ENCODE results near the gene RALGDS.

RALGDS gene

GRCh38 chr9:133128152-133128551 lies 7.1 kb upstream of the RALGDS start:
- Histone ChIP-seq H3K4me3 (ENCODE audit: low read length) (no peak overlapping the region), H3K9me3 (ENCODE audit: control insufficient read depth, low read length) (no peaks in the 10 kb centered on the region), H3K27me3 (ENCODE audit: control insufficient read depth, insufficient read depth, low read length) (no peaks in the 10 kb centered on the region), H3K36me3 (ENCODE audit: control insufficient read depth, insufficient read depth, low read length) (no peaks in the 10 kb centered on the region), H3K4me1 (ENCODE audit: control insufficient read depth, insufficient read depth, low read length) (peaks cover 66% of the 10 kb centered on the region), H3K9ac (ENCODE audit: low read length) (peak overlapping the region; percentile 0)

- Histone ChIP-seq H3K4me3 (ENCODE audit: low read length) (no peak overlapping the region), H3K4me1 (ENCODE audit: control insufficient read depth, insufficient read depth, low read length) (peaks cover 64% of the 10 kb centered on the region), H3K36me3 (ENCODE audit: control insufficient read depth, insufficient read depth, low read length) (no peaks in the 10 kb centered on the region), H3K9ac (ENCODE audit: low read length) (peak overlapping the region; percentile 27), H3K9me3 (ENCODE audit: control insufficient read depth, low read length) (no peaks in the 10 kb centered on the region), H3K27me3 (ENCODE audit: control insufficient read depth, insufficient read depth, low read length) (no peaks in the 10 kb centered on the region)
These were observed 6.4 kb upstream of the RALGDS start for GRCh38 chr9:133127340-133127981.

GRCh38 chr9:133126697-133127339 lies 5.8 kb upstream of the RALGDS start:
- Histone ChIP-seq H3K9ac (ENCODE audit: low read length) (peak overlapping the region; percentile 27), H3K9me3 (ENCODE audit: control insufficient read depth, low read length) (no peaks in the 10 kb centered on the region), H3K36me3 (ENCODE audit: control insufficient read depth, insufficient read depth, low read length) (no peaks in the 10 kb centered on the region), H3K27me3 (ENCODE audit: control insufficient read depth, insufficient read depth, low read length) (no peaks in the 10 kb centered on the region), H3K4me1 (ENCODE audit: control insufficient read depth, insufficient read depth, low read length) (peaks cover 62% of the 10 kb centered on the region), H3K4me3 (ENCODE audit: low read length) (no peak overlapping the region)

GRCh38 chr9:133125941-133126696 lies 5.1 kb upstream of the RALGDS start:
- H3K9me3 ChIP-seq (ENCODE audit: control insufficient read depth, low read length) = no peaks in the 10 kb centered on the region
- H3K27me3 ChIP-seq (ENCODE audit: control insufficient read depth, insufficient read depth, low read length) = no peaks in the 10 kb centered on the region
- no peak overlapping the region for H3K9ac ChIP-seq (ENCODE audit: low read length)
- H3K4me3 ChIP-seq (ENCODE audit: low read length) = no peak overlapping the region
- no peaks in the 10 kb centered on the region for H3K36me3 ChIP-seq (ENCODE audit: control insufficient read depth, insufficient read depth, low read length)
- H3K4me1 ChIP-seq (ENCODE audit: control insufficient read depth, insufficient read depth, low read length) = peaks cover 62% of the 10 kb centered on the region

GRCh38 chr9:133124907-133125275 lies 3.9 kb upstream of the RALGDS start:
- H3K9ac ChIP-seq (ENCODE audit: low read length) = no peak overlapping the region
- H3K4me1 ChIP-seq (ENCODE audit: control insufficient read depth, insufficient read depth, low read length) = peaks cover 64% of the 10 kb centered on the region
- no peaks in the 10 kb centered on the region for H3K27me3 ChIP-seq (ENCODE audit: control insufficient read depth, insufficient read depth, low read length)

GRCh38 chr9:133124123-133124906 lies 3.3 kb upstream of the RALGDS start:
- no peaks in the 10 kb centered on the region for H3K27me3 ChIP-seq (ENCODE audit: control insufficient read depth, insufficient read depth, low read length)
- H3K9me3 ChIP-seq (ENCODE audit: control insufficient read depth, low read length) = no peaks in the 10 kb centered on the region
- H3K9ac ChIP-seq (ENCODE audit: low read length) = no peak overlapping the region
- no peak overlapping the region for H3K4me3 ChIP-seq (ENCODE audit: low read length)
- no peaks in the 10 kb centered on the region for H3K36me3 ChIP-seq (ENCODE audit: control insufficient read depth, insufficient read depth, low read length)
- peaks cover 67% of the 10 kb centered on the region for H3K4me1 ChIP-seq (ENCODE audit: control insufficient read depth, insufficient read depth, low read length)

More at GRCh38 chr9:133124907-133125275, 3.9 kb upstream of the RALGDS start:
- Histone ChIP-seq H3K4me3 (ENCODE audit: low read length) (no peak overlapping the region), H3K36me3 (ENCODE audit: control insufficient read depth, insufficient read depth, low read length) (no peaks in the 10 kb centered on the region), H3K9me3 (ENCODE audit: control insufficient read depth, low read length) (no peaks in the 10 kb centered on the region)

- Histone ChIP-seq H3K9me3 (ENCODE audit: control insufficient read depth, low read length) (no peaks in the 10 kb centered on the region), H3K4me3 (ENCODE audit: low read length) (no peak overlapping the region), H3K9ac (ENCODE audit: low read length) (no peak overlapping the region), H3K4me1 (ENCODE audit: control insufficient read depth, insufficient read depth, low read length) (peaks cover 67% of the 10 kb centered on the region), H3K36me3 (ENCODE audit: control insufficient read depth, insufficient read depth, low read length) (no peaks in the 10 kb centered on the region), H3K27me3 (ENCODE audit: control insufficient read depth, insufficient read depth, low read length) (no peaks in the 10 kb centered on the region)
These were observed 2.0 kb upstream of the RALGDS start for GRCh38 chr9:133122935-133123611.

- H3K9me3 ChIP-seq (ENCODE audit: control insufficient read depth, low read length) = no peaks in the 10 kb centered on the region
- H3K9ac ChIP-seq (ENCODE audit: low read length) = no peak overlapping the region
- no peaks in the 10 kb centered on the region for H3K36me3 ChIP-seq (ENCODE audit: control insufficient read depth, insufficient read depth, low read length)
- H3K4me3 ChIP-seq (ENCODE audit: low read length) = no peak overlapping the region
- no peaks in the 10 kb centered on the region for H3K27me3 ChIP-seq (ENCODE audit: control insufficient read depth, insufficient read depth, low read length)
- peaks cover 67% of the 10 kb centered on the region for H3K4me1 ChIP-seq (ENCODE audit: control insufficient read depth, insufficient read depth, low read length)
These were observed 1.5 kb upstream of the RALGDS start for GRCh38 chr9:133122605-133122934.

- Histone ChIP-seq H3K9ac (ENCODE audit: low read length) (peak overlapping the region; percentile 54), H3K27me3 (ENCODE audit: control insufficient read depth, insufficient read depth, low read length) (no peaks in the 10 kb centered on the region), H3K4me1 (ENCODE audit: control insufficient read depth, insufficient read depth, low read length) (peaks cover 67% of the 10 kb centered on the region), H3K9me3 (ENCODE audit: control insufficient read depth, low read length) (no peaks in the 10 kb centered on the region), H3K36me3 (ENCODE audit: control insufficient read depth, insufficient read depth, low read length) (no peaks in the 10 kb centered on the region), H3K4me3 (ENCODE audit: low read length) (no peak overlapping the region)
These were observed 993 bp upstream of the RALGDS start for GRCh38 chr9:133121915-133122550.

- no peaks in the 10 kb centered on the region for H3K36me3 ChIP-seq (ENCODE audit: control insufficient read depth, insufficient read depth, low read length)
- H3K9me3 ChIP-seq (ENCODE audit: control insufficient read depth, low read length) = no peaks in the 10 kb centered on the region
- H3K4me3 ChIP-seq (ENCODE audit: low read length) = no peak overlapping the region
- H3K27me3 ChIP-seq (ENCODE audit: control insufficient read depth, insufficient read depth, low read length) = no peaks in the 10 kb centered on the region
- peak overlapping the region; percentile 74 for H3K9ac ChIP-seq (ENCODE audit: low read length)
- H3K4me1 ChIP-seq (ENCODE audit: control insufficient read depth, insufficient read depth, low read length) = peaks cover 66% of the 10 kb centered on the region
These were observed 391 bp downstream of the RALGDS start for GRCh38 chr9:133120501-133121197.
